CD4-positive, alpha-beta T cell (primary cell): ENCODE data around the gene ATP5PD. TPM values are rescaled to one million over a fixed set of nuclear protein-coding genes. Genes with fewer than 3 reads are reported as not detected.

Experiments used
- ATAC-seq: fragments of 200-7000 bp; cut with Tn5 transposase; one replicate; pipeline ENCODE4 v1.10.0; 2022; ENCODE audit warnings: mild to moderate bottlenecking; ENCODE audit not compliant: poor library complexity
- CTCF ChIA-PET: fragments of 350-600 bp; sonication (Branson Sonifier 250); formaldehyde crosslinking; loops from one replicate; lab custom pipeline; 2021; ENCODE audit warnings: antibody characterized with exemption, inconsistent platforms; lab: Charles Lee
- POLR2A ChIA-PET: fragments of 350-600 bp; sonication (Branson Sonifier 250); formaldehyde crosslinking; loops from one replicate; lab custom pipeline; 2021; ENCODE audit warnings: antibody characterized with exemption, inconsistent platforms; lab: Charles Lee
- DNase-seq, 14 experiments: peaks; one replicate each; pipeline ENCODE4 v3.0.0-alpha.2; 2013 to 2020; ENCODE audit warnings: mixed read lengths in 2 of 14
- H3K27ac ChIP-seq, 2 donors: one replicate each; pipeline versions ENCODE4 v1.5.1 to v1.7.0; 2013; ENCODE audit warnings: low read length in 2 of 2, low read depth in 1 of 2, mild to moderate bottlenecking in 1 of 2
- H3K27me3 ChIP-seq, 2 experiments: 1 replicate in 1 of 2; 2 replicates in 1 of 2; pipeline versions ENCODE4 v1.6.1 to v1.7.0; 2013; ENCODE audit warnings: low read length in 2 of 2, control low read depth in 1 of 2, mild to moderate bottlenecking in 1 of 2, moderate library complexity in 1 of 2; ENCODE audit not compliant: insufficient read depth in 2 of 2, control insufficient read depth in 1 of 2
- H3K36me3 ChIP-seq: one replicate; pipeline ENCODE4 v1.6.1; 2013; ENCODE audit warnings: low read length, control low read depth; ENCODE audit not compliant: insufficient read depth
- H3K4me1 ChIP-seq: one replicate; pipeline ENCODE4 v1.6.1; 2013; ENCODE audit warnings: low read length, control low read depth; ENCODE audit not compliant: insufficient read depth
- H3K4me3 ChIP-seq: one replicate; pipeline ENCODE4 v1.5.1; 2013; ENCODE audit warnings: mild to moderate bottlenecking, low read length, moderate library complexity
- H3K9me3 ChIP-seq, 2 experiments: 1 replicate in 1 of 2; 2 replicates in 1 of 2; pipeline versions ENCODE4 v1.6.1 to v1.7.0; 2013; ENCODE audit warnings: low read length in 2 of 2, mild to moderate bottlenecking in 2 of 2, control low read depth in 1 of 2, moderate library complexity in 1 of 2; ENCODE audit not compliant: control insufficient read depth in 1 of 2, insufficient read depth in 1 of 2
- H3K27ac Mint-ChIP-seq: one replicate; pipeline ENCODE4 v1.8.0; 2020; ENCODE audit warnings: mixed read lengths
- H3K27me3 Mint-ChIP-seq: one replicate; pipeline ENCODE4 v1.8.0; 2021; ENCODE audit warnings: mixed read lengths
- H3K36me3 Mint-ChIP-seq: one replicate; pipeline ENCODE4 v1.8.0; 2021; ENCODE audit warnings: low read depth, mixed read lengths
- H3K4me1 Mint-ChIP-seq: one replicate; pipeline ENCODE4 v1.8.0; 2021; ENCODE audit warnings: low read depth, mixed read lengths
- H3K4me3 Mint-ChIP-seq: one replicate; pipeline ENCODE4 v1.8.0; 2020; ENCODE audit warnings: mild to moderate bottlenecking, mixed read lengths
- H3K9me3 Mint-ChIP-seq: one replicate; pipeline ENCODE4 v1.8.0; 2020; ENCODE audit warnings: mixed read lengths
- CTCF ChIP-seq: fragments of 200-600 bp; IDR thresholded peaks from one replicate; pipeline ENCODE4 v1.8.0; 2022; ENCODE audit warnings: antibody characterized with exemption, mild to moderate bottlenecking
- intact Hi-C, 2 experiments: fragments of 100-400 bp; cut with DNase I in 1 of 2; cut with micrococcal nuclease in 1 of 2; formaldehyde crosslinking; loops; one replicate each; pipeline versions ENCODE4 v1.15.1 to v1.9.0; 2023 to 2025; cut with DNase I, micrococcal nuclease
- total RNA-seq, 174 experiments: library from RNA in 2 of 174; stranded (reverse) in 2 of 174; gene quantifications; one replicate each; pipeline ENCODE4 v1.2.3 and lab custom pipeline; 2021 to 2026

Gene ATP5PD
- total RNA-seq, 2 experiments from 2014 or later: 98.5 to 112 TPM

- H3K9me3 ChIP-seq: no peaks in the 10 kb centered on the region
- H3K4me3 ChIP-seq: no peak overlapping the region
- Mint-ChIP-seq H3K9me3 (no peaks in the 10 kb centered on the region), H3K4me3 (no peak overlapping the region), H3K27me3 (peaks cover 4% of the 10 kb centered on the region), H3K36me3 (no peaks in the 10 kb centered on the region), H3K27ac (no peak overlapping the region), H3K4me1 (peaks cover 10% of the 10 kb centered on the region)
- no peaks in the 10 kb centered on the region for H3K36me3 ChIP-seq
- DNase-seq: no peak
- CTCF ChIA-PET: interaction anchor here (0.7 kb wide), 2 partner anchors 11 to 84 kb away, joined by 3 to 4 read pairs; no protein-coding TSS in a partner anchor
- peaks cover 7 to 9% of the 10 kb centered on the region in 2 experiments for H3K27me3 ChIP-seq
- intact Hi-C loops: no loop called here
- no peak for ATAC-seq
- TF ChIP-seq CTCF: no peak
- POLR2A ChIA-PET: no interaction called here
- H3K4me1 ChIP-seq: peaks cover 18% of the 10 kb centered on the region
- H3K27ac ChIP-seq: no peak overlapping the region
Measured at GRCh38 chr17:74990581-74991105, 56.1 kb downstream of the ATP5PD start.

Other genes starting within 250 kb of the ATP5PD start
- not detected for gene GRIN2C, start 187.1 kb downstream of the ATP5PD start, total RNA-seq
- 1 to 10 TPM; 2.1 to 2.7 TPM for gene FDXR, start 174.0 kb downstream of the ATP5PD start, total RNA-seq
- not detected for gene FADS6, start 153.3 kb downstream of the ATP5PD start, total RNA-seq
- not detected for gene USH1G, start 123.7 kb downstream of the ATP5PD start, total RNA-seq
- gene OTOP2, start 122.7 kb downstream of the ATP5PD start, total RNA-seq: not detected
- not detected for gene OTOP3, start 111.1 kb downstream of the ATP5PD start, total RNA-seq
- gene HID1, start 74.2 kb downstream of the ATP5PD start, total RNA-seq: 10 to 100 TPM; 31.8 to 31.9 TPM
- under 1 TPM in 1 of 2 experiments, not detected in 1; 0.08 TPM for gene CDR2L, start 59.3 kb downstream of the ATP5PD start, total RNA-seq
- gene MRPL58, start 34.3 kb downstream of the ATP5PD start, total RNA-seq: 1 to 10 TPM; 5.4 to 7.1 TPM
- gene KCTD2, start 256 bp upstream of the ATP5PD start, total RNA-seq: 10 to 100 TPM; 26.1 to 28.0 TPM
- 10 to 100 TPM in 1 of 2 experiments, 1 to 10 TPM in 1; 9.2 to 11.0 TPM for gene SLC16A5, start 41.0 kb upstream of the ATP5PD start, total RNA-seq
- gene ARMC7, start 63.0 kb upstream of the ATP5PD start, total RNA-seq: 1 to 10 TPM; 4.1 to 4.8 TPM
- gene NT5C, start 84.8 kb upstream of the ATP5PD start, total RNA-seq: 10 to 100 TPM; 14.1 to 16.1 TPM
- 10 to 100 TPM; 21.3 to 25.5 TPM for gene JPT1, start 107.5 kb upstream of the ATP5PD start, total RNA-seq
- 100 to 1,000 TPM; 207 to 228 TPM for gene SUMO2, start 136.0 kb upstream of the ATP5PD start, total RNA-seq
- 10 to 100 TPM; 84.7 to 89.2 TPM for gene NUP85, start 158.7 kb upstream of the ATP5PD start, total RNA-seq
- gene GGA3, start 214.6 kb upstream of the ATP5PD start, total RNA-seq: 10 to 100 TPM; 88.8 to 96.5 TPM
- gene MRPS7, start 214.9 kb upstream of the ATP5PD start, total RNA-seq: 10 to 100 TPM; 33.2 to 35.2 TPM
- 10 to 100 TPM; 29.4 to 32.4 TPM for gene MIF4GD, start 224.3 kb upstream of the ATP5PD start, total RNA-seq
- gene SLC25A19, start 242.5 kb upstream of the ATP5PD start, total RNA-seq: 10 to 100 TPM; 11.1 to 12.0 TPM